Caki2 (cell line): ENCODE measurements around the gene NDUFA8. TPM values are rescaled to one million over a fixed set of nuclear protein-coding genes. Genes with fewer than 3 reads are reported as not detected.

Experiments used
- DNase-seq: peaks from one replicate; pipeline ENCODE4 v3.0.0-alpha.2; 2015; ENCODE audit warnings: low read depth
- in situ Hi-C: cut with HindIII; loops from 2 replicates; pipeline ENCODE4 v1.10.0; 2016; ENCODE audit warnings: low sequenced_read_pairs, low pct_unique_long_range_greater_than_20kb, mixed read lengths
- total RNA-seq: library from RNA; depleted of rRNA; stranded (reverse); fragments of >200 nt; shearing (Covaris generic); gene quantifications from 2 replicates; pipeline ENCODE4 v1.2.3, GENCODE V29; 2014; ENCODE audit warnings: low replicate concordance

Gene NDUFA8
- total RNA-seq, 1 experiment from 2014 or later, result 65.8 TPM

DNA sequence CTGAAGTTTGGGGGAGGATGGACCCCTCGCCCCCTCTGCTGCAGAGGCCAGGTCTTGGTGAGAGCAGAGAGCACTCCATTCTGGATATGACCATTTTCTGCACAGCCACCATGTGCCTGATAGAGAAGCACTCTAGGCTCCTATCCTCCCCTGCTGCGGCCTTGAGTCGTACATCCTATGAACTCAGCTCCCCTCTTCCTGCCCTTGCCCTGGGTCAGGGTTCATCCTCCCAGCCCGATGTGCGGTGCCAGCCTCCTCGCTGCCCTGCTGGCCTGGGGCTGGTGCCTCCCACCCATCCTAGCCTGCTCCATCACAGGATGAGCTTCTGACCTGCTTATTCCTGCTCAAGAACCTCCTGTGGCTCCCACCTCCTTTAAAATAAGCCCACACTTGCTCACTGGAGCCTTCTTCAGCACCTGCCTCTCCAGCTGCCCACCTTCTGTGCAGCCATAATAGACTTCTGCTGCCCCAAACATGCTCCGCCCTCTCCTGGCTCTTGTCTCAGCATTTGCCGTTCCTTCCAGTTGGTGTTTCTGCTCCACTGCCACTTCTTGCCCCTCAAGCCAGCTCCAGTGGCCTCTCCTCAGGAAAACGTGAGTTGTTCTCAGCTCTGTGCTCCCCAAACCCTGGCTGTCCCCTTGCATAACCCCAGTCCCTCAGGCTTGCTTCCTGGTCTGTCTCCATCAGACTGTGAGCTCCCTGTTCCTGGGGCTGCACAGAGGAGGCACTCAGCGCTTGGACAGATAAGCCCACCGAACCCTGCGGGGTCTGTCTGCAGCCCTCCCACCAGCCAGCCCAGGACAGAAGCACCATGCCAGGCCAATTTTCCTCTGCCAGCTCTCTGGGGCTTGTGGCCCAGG lies 44.2 kb downstream of the NDUFA8 start:
- in situ Hi-C loops, result no loop called here
- no peak for DNase-seq

DNA sequence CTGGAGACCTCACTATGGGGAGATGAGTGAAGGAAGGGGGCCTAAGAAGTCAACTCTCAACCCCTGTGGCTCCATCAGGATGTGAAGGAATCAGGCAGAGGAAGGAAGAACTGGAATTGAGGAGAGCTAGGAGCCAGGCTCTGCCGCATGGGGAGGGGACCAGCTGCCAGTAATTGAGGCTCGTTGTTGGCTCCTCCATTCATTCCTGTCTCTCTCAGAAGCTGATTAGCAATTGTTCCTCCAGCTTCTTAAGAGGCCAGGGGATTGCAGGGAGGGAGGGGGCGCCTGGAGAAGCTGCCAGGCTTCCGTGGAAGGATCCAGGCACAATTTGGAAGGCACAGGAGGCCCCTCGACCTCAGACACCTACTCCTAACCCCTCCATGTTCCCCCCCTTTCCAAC lies 46.0 kb downstream of the NDUFA8 start:
- in situ Hi-C loops, result no loop called here
- no peak for DNase-seq

DNA sequence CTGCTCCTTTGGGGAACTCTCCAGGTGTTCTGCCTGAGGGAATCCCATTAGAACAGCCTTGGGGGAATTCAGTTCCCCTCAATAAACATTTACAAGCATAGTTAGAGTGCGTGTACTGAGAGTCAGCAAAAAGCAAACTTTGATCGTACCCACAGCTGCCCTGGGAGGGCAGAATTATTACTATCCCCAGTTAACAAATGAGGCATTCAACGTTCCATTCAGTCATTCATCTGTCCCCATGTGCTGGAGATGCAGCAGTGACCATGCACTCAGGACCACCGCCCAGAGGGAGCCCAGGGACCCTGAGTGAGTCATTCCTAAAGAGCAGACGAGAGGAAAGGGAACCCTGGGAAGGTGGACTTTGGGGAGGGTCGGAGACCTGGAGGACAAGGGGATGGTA lies 47.3 kb downstream of the NDUFA8 start:
- no peak for DNase-seq
- in situ Hi-C loops, result no loop called here

DNA sequence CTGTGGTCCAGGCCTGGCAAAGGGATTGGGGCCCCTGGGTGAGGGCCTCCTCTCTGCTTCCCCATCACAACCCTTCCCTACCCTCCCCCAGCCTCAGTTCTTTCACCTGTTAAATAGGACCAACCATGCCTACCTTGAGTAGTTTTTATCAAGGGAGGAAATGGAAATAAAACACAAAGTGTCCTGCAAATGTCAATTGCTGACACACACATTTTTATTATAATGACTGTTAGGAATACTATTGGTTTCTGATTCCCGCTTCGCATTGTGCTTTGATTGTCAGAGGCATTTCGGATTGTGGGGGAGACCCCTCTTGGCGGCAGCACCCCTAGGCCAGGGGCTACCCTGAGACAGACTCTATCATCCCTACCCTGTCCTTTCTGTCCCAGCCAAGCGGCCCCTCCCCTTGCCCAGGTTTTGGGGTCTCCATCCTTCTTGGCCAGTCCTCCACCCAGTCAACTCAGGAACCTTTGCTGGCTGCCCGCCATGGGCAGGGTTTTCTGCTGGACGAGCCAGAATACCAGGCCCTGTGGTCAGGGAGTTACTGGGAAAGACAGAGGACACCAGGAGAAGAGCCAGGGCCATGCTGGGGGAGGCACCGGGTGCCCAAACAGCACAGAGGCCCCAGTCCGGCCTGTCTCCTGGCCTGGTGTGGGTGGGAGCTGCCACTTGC lies 48.0 kb downstream of the NDUFA8 start:
- DNase-seq, result no peak
- in situ Hi-C loops, result no loop called here

DNA sequence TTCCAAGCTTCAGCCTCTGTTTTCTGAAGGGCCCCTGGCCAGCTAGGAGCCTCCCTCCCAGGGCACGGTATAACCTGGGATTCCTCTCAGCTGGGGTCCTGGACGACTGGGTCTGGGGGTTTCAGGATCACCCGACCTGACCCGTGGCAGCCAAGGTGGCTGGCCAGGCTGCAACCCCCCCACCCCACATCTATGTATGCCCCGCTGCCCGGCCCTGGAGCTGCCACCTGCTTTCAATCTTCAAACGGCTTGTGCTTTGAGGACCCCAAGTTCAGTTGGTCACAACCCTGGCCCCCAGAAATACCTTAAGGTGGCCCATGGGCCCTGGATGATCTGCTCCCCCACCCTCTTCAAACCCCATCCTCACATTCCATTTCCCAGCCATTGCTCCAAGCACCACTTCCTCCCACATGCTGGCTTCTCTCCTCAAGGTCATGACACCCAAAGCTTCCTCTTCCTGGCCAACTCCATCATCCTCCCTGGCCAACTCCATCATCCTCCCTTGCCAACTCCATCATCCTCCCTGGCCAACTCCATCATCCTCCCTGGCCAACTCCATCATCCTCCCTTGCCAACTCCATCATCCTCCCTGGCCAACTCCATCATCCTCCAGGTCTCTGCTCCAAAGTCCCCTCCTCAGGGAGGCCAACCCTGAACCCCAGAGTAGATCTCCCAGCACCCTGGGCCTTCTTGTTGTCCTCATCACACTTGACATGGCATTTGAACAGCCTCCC lies 49.3 kb downstream of the NDUFA8 start:
- no peak for DNase-seq
- in situ Hi-C loops, result no loop called here

DNA sequence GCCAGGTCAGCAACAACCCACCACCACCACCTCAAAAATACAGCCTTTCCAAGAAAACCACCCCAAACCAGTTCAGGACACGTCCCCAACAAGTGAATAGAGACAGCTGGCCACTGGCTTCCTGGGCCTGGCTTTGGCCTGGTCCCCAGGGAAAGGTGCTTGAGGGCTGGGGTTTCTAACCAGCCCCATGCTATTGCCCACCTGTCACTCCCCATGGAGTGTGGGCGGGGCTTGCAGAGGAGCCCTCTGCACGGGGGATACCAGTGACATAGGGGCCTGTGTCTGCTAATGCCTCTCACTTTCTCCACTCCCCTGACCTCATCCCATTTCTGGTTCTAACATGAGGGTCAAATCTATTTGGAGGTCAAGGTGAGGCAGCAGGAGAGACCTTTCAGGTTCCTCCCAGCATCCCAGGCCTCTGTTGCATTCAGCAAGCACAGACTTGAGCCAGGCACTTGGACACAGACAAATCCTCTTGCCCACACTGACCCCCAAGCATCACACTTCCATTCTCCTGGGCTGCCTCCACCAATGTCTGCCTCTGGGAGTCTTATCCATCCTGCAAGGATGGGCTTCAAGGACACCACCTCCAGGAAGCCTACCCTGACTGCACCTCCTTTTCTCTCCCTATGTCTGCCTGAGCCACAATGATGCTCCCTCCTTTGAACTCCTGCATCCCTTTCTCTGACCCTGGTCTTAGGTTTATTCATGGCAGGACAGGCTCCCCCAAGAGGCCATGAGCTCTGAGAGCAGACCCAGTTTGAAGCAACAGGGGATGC lies 50.4 kb downstream of the NDUFA8 start:
- in situ Hi-C loops, result no loop called here
- no peak for DNase-seq

DNA sequence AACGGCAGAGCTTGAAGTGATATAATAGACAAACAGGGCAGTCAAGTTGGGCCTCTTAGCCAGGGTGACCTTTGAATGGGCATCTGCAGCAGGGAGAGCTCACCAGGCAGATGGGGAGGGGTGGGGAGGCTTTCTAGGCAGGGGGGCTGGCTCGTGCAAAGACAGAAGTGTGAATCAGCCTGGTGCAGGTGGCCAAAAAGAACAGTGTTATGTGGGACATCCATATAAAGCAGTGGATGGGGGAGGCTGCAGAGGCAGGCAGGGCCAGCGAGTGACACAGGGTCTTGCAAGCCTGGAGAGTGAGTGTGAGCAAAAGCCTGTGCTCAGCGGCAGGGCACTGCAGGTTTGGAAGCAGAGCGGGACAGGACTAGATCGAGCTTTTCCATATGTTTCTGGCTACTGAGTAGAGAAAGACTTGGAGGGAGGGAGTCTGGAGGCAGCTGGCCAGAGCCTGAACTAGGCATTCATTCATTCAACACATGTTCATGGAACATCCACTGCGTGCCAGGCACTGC lies 52.2 kb downstream of the NDUFA8 start:
- in situ Hi-C loops, result no loop called here
- DNase-seq, result no peak

DNA sequence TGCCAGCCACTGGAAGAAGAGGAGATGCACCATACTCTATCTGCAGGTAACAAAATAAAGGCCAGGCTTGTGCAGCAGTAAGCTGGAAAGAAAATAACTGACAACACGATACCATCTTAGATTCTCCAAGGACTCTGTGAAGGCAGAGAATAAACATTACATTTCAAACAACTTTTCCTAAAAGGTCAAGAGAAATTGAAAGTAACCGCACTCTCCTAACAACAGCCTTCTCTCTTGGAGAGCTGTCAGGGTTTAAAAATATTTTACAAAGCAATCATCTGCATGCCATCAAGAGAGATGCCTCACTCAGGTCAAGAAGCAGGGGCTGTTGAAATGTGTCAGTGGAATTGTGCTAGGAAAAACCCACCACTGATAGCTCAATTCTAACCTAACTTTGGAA lies 53.0 kb downstream of the NDUFA8 start:
- in situ Hi-C loops, result no loop called here
- DNase-seq, result no peak

DNA sequence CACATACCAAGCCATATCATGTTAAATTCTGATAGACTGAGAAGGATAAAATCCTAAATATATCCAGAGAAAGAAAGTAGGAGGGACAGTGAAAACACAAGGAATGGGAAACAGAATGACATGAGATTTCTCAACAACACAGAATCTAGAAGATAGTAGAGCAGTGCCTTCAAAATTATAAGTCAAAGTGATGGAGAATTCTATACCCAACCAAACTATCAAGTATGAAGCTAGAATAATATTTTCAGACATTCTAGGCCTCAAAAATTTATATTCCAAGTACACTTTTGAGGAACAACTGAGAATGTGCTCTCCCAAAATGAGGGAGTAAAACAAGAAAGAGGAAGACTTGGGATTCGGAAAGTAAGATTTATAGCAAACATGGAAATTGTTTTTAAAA lies 55.6 kb downstream of the NDUFA8 start:
- in situ Hi-C loops, result no loop called here
- no peak for DNase-seq

DNA sequence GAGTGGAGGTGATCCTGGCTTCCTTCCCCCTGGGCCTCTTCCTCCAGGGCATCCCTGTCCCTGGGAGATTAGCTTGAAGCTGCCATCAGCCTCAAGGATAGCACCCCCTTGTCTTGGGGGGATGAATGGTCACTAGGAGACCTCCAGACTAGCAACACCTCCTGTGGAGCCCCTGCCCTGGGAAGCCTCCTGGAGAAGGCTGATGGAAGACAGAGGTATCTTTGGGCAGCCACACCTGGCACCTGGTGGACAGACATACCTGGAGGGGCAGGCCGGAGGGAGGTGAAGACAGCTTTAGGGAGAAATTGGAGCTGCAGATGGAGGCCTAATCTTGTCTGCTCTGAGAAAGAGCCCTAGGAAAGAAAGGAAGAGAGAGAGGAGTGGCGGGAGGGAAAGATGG lies 57.4 kb downstream of the NDUFA8 start:
- no peak for DNase-seq
- in situ Hi-C loops, result no loop called here

DNA sequence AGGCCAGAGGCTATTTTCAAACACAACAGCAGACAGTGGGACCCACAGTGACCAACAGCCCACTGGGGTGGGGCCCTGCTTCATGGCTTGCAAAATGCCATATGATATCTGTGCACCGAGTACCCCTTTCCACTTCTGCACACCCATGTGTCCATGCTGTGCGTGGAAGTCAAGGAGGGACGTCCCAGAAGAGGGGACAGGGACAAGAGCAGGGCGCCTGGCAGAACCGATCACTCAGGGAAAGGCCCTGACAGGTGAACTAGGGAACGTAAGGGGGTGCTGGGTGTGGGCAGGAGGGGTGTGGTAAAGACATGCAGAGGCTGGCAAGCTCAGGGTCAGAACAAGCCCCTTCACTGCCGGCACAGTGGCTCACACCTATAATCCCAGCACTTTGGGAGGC lies 58.8 kb downstream of the NDUFA8 start:
- in situ Hi-C loops, result no loop called here

DNA sequence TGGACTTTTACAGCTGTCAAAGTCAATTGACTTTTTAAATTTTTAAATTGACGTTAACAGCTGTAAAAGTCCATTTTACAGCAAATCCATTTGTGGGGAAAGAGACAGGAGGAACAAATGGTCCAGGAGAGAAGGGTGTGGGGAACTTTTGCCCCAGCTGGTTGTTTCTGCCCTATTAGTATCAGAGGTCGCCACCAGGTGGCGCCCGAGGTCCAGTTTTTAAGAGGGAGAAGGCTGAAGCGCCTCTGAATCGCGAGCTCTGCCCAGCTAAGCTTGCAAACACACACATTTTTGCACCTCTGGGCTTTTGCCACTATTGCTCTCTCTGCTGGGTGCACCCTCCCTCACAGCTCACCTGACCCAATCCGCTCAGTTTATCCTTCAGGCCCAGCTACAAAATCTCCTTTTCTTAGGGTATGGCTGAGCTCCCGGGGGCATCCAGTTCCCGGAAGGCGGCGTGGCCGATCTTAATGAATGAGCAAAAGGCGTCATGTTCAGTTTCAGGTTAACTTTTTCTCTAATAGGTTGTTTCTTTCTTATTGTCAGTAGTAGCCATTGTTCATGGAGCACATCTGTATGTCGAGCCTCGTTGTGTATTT lies 60.2 kb downstream of the NDUFA8 start:
- DNase-seq, result peak; percentile 51
- in situ Hi-C loops, result no loop called here

More for the DNA sequence above, 58.8 kb downstream of the NDUFA8 start:
- DNase-seq, result no peak

DNA sequence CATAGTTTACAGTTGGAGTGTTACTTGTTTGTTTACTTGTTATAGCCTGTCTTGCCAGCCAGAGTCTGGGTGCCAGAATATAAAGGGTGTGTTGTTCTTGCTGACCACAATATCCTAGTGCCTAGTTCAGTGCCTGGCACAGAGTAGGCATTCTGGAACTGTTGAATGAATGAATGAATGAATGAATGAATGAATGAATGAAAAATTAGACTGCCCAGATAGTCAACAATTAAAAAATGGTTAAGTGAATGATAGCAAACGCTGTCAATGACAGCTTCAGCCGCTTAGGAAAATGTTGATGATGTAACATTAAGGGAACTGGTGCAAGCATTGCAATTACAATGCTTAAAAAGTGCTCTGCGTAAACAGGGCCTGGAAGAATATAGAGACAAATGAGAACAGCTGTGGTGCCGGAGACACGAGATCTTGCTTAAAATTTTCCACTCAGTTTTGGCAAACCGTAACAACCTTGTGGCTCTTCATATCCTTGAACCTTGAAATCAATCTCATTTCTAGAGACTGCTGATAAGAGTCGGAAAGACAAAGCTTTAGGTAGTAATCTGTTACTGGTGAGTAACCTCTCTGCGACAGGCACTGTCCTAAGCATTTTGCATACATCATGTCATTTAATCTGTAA lies 61.8 kb downstream of the NDUFA8 start:
- no peak for DNase-seq
- in situ Hi-C loops, result no loop called here

DNA sequence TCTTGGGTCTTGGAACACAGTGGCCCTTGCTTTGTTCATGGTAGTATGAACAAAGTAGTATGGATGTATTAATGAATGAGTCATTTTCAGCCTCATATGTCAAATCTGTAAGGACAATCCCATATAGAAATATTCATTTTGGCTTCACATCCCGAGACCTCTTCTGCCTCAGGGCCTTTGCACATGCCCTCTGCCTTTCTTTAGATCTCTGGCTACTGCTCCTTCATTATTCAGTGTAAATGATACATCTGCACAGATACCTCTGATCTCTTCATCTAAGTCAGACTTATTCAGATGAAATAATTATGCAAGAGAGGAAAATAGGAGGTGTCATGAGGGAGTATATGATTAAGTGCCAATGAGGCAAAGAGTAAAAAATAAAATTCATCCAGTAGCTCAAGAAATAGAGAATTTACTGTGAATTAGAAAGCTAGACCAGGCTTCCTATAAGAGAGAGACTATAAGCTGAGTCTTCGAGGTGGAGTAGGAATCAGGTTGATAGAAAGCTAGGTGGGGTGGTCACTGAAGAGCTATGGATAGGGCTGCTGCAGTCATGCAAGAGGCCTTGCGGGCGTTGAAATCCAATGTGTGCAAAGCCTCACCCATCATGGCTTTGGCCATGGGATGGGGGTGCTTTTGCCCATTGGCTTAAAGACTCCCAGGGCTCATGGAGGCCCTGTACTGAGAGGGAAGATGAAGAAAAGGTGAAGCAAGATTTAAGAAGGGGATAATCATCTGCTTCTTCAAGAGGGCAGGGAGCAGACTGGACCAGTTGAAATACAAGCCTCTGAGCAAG lies 62.8 kb downstream of the NDUFA8 start:
- in situ Hi-C loops, result no loop called here
- no peak for DNase-seq

DNA sequence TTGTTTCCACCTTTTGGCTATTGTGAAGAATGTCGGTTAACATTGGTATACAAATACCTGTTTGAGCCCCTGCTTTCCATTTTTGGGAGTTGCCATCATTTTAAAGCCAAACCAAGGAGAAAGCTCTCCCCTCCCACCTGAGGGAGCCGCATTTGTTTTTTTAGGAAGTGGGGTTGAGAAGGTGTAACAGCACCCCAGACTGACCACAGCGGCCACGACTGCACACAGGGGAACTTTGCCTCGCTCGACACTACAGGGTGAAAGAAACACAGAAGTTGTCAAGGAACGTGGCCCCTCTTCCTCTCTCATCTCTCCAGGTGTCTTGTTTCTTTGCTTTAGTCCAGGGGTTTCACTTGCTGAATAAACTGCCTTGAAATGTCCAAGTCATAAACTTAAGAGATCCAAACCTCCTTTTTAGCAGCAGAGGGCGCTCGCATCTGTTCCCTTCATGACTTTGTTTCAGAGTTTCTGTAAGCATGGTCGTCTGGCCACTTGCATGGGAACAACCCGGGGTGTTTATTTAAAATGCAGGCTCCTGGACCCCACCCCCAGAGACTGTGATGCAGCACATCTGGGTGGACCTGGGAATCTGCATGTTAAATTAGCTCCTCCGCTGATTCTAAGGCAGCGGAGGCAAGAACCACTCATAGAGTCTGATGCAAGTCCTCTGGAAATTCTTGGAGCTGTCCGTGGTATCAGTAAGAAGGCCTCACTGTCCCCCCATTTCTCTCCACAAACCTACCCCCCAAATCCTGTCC lies 64.4 kb downstream of the NDUFA8 start:
- DNase-seq, result peak; percentile 56
- in situ Hi-C loops, result no loop called here
